K562 (cell line): ENCODE measurements around the gene NEB. TPM values are rescaled to one million over a fixed set of nuclear protein-coding genes. Genes with fewer than 3 reads are reported as not detected.

ENCODE experiments used
- BACH1 ChIP-seq: fragments of 200-800 bp; sonication (Bioruptor generic); IDR thresholded peaks from 2 replicates; pipeline ENCODE4 v1.6.1; 2016; ENCODE audit warnings: missing genetic modification characterization, missing compliant biosample characterization
- BCL6 ChIP-seq: fragments of 250-450 bp; sonication (Bioruptor Pico); IDR thresholded peaks from 2 replicates; pipeline ENCODE4 v1.4.0; 2020
- CCAR2 ChIP-seq: fragments of 200-400 bp; formaldehyde crosslinking; IDR thresholded peaks from 2 replicates; pipeline ENCODE4 v1.6.1; 2017; ENCODE audit warnings: mild to moderate bottlenecking, low read depth, low read length
- CXXC5 ChIP-seq: fragments of 250-450 bp; sonication (Bioruptor Pico); IDR thresholded peaks from 2 replicates; pipeline ENCODE4 v1.8.0; 2022; ENCODE audit warnings: inconsistent platforms, mild to moderate bottlenecking, moderate library complexity
- ETS1 ChIP-seq: conservative IDR thresholded peaks from 2 replicates; pipeline ENCODE4 v1.6.1; 2011; ENCODE audit warnings: low read depth, mild to moderate bottlenecking, low read length; ENCODE audit not compliant: control insufficient read depth
- FOXA3 ChIP-seq, 2 experiments: fragments of 450-650 bp in 1 of 2; sonication (generic) in 1 of 2; formaldehyde crosslinking; IDR thresholded peaks in 1 of 2; conservative IDR thresholded peaks in 1 of 2; 2 replicates each; pipeline versions ENCODE4 v1.4.0 to v1.8.0; 2020 to 2022; ENCODE audit warnings: mild to moderate bottlenecking in 2 of 2, missing genetic modification reagents in 1 of 2
- GATAD2A ChIP-seq: fragments of 450-650 bp; IDR thresholded peaks from 2 replicates; pipeline ENCODE4 v1.6.1; 2017
- GTF2A2 ChIP-seq: IDR thresholded peaks from 2 replicates; pipeline ENCODE4 v1.6.1; 2016; ENCODE audit warnings: mild to moderate bottlenecking, missing genetic modification characterization, missing compliant biosample characterization
- HDAC6 ChIP-seq: IDR thresholded peaks from 2 replicates; pipeline ENCODE4 v1.6.1; 2012; ENCODE audit warnings: low read depth, mild to moderate bottlenecking, control low read depth, inconsistent platforms, low read length, moderate library complexity
- MEF2D ChIP-seq: conservative IDR thresholded peaks from 2 replicates; pipeline ENCODE4 v1.6.1; 2016; ENCODE audit warnings: low read depth, missing genetic modification characterization, missing compliant biosample characterization
- NFATC3 ChIP-seq: fragments of 450-650 bp; IDR thresholded peaks from 2 replicates; pipeline ENCODE4 v1.6.1; 2017; ENCODE audit warnings: mild to moderate bottlenecking
- TCFL5 ChIP-seq: fragments of 250-450 bp; sonication (Bioruptor Pico); conservative IDR thresholded peaks from 2 replicates; pipeline ENCODE4 v1.6.1; 2021; ENCODE audit warnings: mild to moderate bottlenecking, moderate library complexity, matching md5 sums
- THAP12 ChIP-seq: fragments of 250-450 bp; sonication (Bioruptor Pico); IDR thresholded peaks from 2 replicates; pipeline ENCODE4 v1.9.0; 2021; ENCODE audit warnings: mild to moderate bottlenecking, inconsistent platforms
- ZBTB2 ChIP-seq: fragments of 450-650 bp; IDR thresholded peaks from 2 replicates; pipeline ENCODE4 v1.6.1; 2016; ENCODE audit warnings: antibody characterized with exemption
- ZNF277 ChIP-seq: fragments of 250-450 bp; sonication (Bioruptor Pico); IDR thresholded peaks from 2 replicates; pipeline ENCODE4 v1.8.0; 2022; ENCODE audit warnings: inconsistent platforms, mild to moderate bottlenecking, moderate library complexity, borderline replicate concordance
- polyA plus RNA-seq, 8 experiments: library from polyadenylated mRNA; depleted of rRNA in 4 of 8; stranded (reverse) in 5 of 8; unstranded in 3 of 8; fragments of >200 nt; fragmentation: Nextera tagmentation in 2 of 8; fragmentation: Illumina TruSeq in 1 of 8; extraction: Ambion mirVana in 2 of 8; extraction: Trizol in 1 of 8; gene quantifications; 2 replicates each; pipeline versions ENCODE4 v1.2.1 to v1.2.3, GENCODE V29; 2011 to 2014; ENCODE audit warnings: inconsistent platforms in 1 of 8, missing spikeins in 1 of 8
- total RNA-seq, 7 experiments: library from RNA; depleted of rRNA in 6 of 7; stranded (reverse); fragments of >200 nt in 6 of 7; fragmentation: Illumina TruSeq in 2 of 7; extraction: Trizol in 2 of 7; gene quantifications; 2 replicates each; pipeline versions ENCODE4 v1.2.1 to v1.2.3, GENCODE V29; 2011 to 2021; ENCODE audit warnings: low replicate concordance in 1 of 7
- TF ChIP-seq, protein P1 (sequence below): fragments of 250-450 bp; sonication (Bioruptor Pico); IDR thresholded peaks from 2 replicates; pipeline ENCODE4 v1.9.0; 2021; ENCODE audit warnings: mild to moderate bottlenecking
- TF ChIP-seq, protein P2 (sequence below): fragments of 450-650 bp; formaldehyde crosslinking; IDR thresholded peaks from 2 replicates; pipeline ENCODE4 v1.4.0; 2022; ENCODE audit warnings: mild to moderate bottlenecking, moderate library complexity
- TF ChIP-seq, protein P3 (sequence below): fragments of 250-450 bp; sonication (Bioruptor Pico); IDR thresholded peaks from 2 replicates; pipeline ENCODE4 v1.5.0; 2021
- TF ChIP-seq, protein P4 (sequence below): sonication (generic); formaldehyde crosslinking; IDR thresholded peaks from 2 replicates; pipeline ENCODE4 v1.5.0; 2020; ENCODE audit warnings: missing genetic modification reagents

NEB gene
- total and polyA plus RNA-seq, 9 of the 15 experiments (the other 6 are each of a cell fraction or from before 2014, with no cell fraction given) = 1.7 to 3.8 (median 2.9) TPM

GRCh38 chr2:151781642-151782041, 47.4 kb upstream of the NEB start (continued):
- TF ChIP-seq ETS1 (no peak), ZBTB2 (no peak), CXXC5 (CRISPR knock-in tag) (peak; percentile 35), GATAD2A (no peak), BACH1 (tag) (no peak), FOXA3 (CRISPR knock-in tag; conservative IDR thresholded peaks at IDR 0.05 in 1 of 2, IDR thresholded peaks at IDR 0.05 in 1 of 2) (no peak), CCAR2 (no peak), MEF2D (tag) (peak; percentile 56; the same call in 1 of the 2 replicates), NFATC3 (no peak), GTF2A2 (tag) (peak; percentile 70; the same call in 1 of the 2 replicates), HDAC6 (no peak), TCFL5 (0 out of 2 replicates have a peak, but pooled peaks have one; percentile 46), ZNF277 (CRISPR knock-in tag) (no peak), THAP12 (CRISPR knock-in tag) (no peak), BCL6 (CRISPR knock-in tag) (no peak)
- TF ChIP-seq, protein P1, sequence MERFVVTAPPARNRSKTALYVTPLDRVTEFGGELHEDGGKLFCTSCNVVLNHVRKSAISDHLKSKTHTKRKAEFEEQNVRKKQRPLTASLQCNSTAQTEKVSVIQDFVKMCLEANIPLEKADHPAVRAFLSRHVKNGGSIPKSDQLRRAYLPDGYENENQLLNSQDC (CRISPR knock-in tag) = no peak
- TF ChIP-seq, protein P2, sequence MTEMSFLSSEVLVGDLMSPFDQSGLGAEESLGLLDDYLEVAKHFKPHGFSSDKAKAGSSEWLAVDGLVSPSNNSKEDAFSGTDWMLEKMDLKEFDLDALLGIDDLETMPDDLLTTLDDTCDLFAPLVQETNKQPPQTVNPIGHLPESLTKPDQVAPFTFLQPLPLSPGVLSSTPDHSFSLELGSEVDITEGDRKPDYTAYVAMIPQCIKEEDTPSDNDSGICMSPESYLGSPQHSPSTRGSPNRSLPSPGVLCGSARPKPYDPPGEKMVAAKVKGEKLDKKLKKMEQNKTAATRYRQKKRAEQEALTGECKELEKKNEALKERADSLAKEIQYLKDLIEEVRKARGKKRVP (CRISPR knock-in tag) = peak; percentile 49; the same call in 1 of the 2 replicates
- TF ChIP-seq, protein P3, sequence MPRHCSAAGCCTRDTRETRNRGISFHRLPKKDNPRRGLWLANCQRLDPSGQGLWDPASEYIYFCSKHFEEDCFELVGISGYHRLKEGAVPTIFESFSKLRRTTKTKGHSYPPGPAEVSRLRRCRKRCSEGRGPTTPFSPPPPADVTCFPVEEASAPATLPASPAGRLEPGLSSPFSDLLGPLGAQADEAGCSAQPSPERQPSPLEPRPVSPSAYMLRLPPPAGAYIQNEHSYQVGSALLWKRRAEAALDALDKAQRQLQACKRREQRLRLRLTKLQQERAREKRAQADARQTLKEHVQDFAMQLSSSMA (CRISPR knock-in tag) = 0 out of 2 replicates have a peak, but pooled peaks have one; percentile 35
- TF ChIP-seq, protein P4, sequence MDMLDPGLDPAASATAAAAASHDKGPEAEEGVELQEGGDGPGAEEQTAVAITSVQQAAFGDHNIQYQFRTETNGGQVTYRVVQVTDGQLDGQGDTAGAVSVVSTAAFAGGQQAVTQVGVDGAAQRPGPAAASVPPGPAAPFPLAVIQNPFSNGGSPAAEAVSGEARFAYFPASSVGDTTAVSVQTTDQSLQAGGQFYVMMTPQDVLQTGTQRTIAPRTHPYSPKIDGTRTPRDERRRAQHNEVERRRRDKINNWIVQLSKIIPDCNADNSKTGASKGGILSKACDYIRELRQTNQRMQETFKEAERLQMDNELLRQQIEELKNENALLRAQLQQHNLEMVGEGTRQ = no peak
